ENCODE data around the gene RFNG.

RFNG gene

GRCh38 chr17:82085031-82085861 is 33.6 kb upstream of the RFNG start:
- Mint-ChIP-seq H3K36me3 (peaks cover 12% of the 10 kb centered on the region), H3K27ac (no peak overlapping the region), H3K4me3 (no peak overlapping the region)

DNA sequence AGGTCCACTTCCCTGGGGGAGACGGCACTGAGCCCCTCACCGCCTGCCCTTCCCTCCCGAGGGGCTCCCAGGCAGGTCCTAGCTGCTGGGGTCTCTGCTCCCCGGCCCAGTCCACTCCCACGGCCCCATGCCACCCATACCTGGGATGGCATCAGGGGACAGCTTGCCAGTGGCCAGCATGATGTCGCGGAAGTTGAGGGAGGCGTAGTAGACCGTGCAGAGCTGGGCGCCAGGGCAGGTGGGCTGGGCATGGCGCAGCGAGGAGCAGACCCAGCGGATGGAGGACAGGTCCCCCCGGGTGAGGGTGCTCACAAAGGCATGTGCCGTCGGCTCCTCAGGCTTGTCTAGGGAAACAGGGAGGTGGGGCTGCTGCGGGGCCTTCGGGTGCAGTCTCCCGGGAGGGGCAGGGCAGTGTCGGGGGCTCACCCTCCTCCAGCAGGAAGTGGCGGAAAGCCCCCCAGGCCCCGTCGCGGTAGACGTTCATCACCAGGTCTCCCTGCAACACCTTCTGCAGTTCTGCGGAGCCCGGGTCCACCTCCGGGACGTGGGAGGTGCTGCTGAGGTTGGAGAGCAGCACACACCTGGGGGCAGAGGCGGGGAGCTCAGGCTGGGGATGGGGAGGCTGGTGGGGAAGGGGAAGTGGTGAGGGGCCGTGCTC is 32.9 kb upstream of the RFNG start:
- H3K27ac Mint-ChIP-seq = no peak overlapping the region
- no peak for DNase-seq (ENCODE audit: low spot score in 2 of 2)
- H3K36me3 Mint-ChIP-seq = peaks cover 16% of the 10 kb centered on the region
- no peak overlapping the region for H3K4me3 Mint-ChIP-seq
- no peak for ATAC-seq (ENCODE audit: low read depth)
- H3K4me1 Mint-ChIP-seq = no peaks in the 10 kb centered on the region
- H3K27me3 Mint-ChIP-seq = no peaks in the 10 kb centered on the region
- H3K9me3 Mint-ChIP-seq = no peaks in the 10 kb centered on the region

More at GRCh38 chr17:82085031-82085861, 33.6 kb upstream of the RFNG start:
- DNase-seq (ENCODE audit: low spot score in 2 of 2) = no peak
- Mint-ChIP-seq H3K9me3 (no peaks in the 10 kb centered on the region), H3K27me3 (no peaks in the 10 kb centered on the region), H3K4me1 (no peaks in the 10 kb centered on the region)
- no peak for ATAC-seq (ENCODE audit: low read depth)

GRCh38 chr17:82083533-82084359 is 32.1 kb upstream of the RFNG start:
- DNase-seq (ENCODE audit: low spot score in 2 of 2) (no peak), ATAC-seq (ENCODE audit: low read depth) (no peak)
- H3K4me1 Mint-ChIP-seq = no peaks in the 10 kb centered on the region
- H3K27ac Mint-ChIP-seq = no peak overlapping the region
- H3K27me3 Mint-ChIP-seq = no peaks in the 10 kb centered on the region
- H3K36me3 Mint-ChIP-seq = peaks cover 19% of the 10 kb centered on the region
- no peaks in the 10 kb centered on the region for H3K9me3 Mint-ChIP-seq
- H3K4me3 Mint-ChIP-seq = no peak overlapping the region

GRCh38 chr17:82083009-82083408 is 31.4 kb upstream of the RFNG start:
- H3K27ac Mint-ChIP-seq = no peak overlapping the region
- no peaks in the 10 kb centered on the region for H3K9me3 Mint-ChIP-seq
- H3K4me3 Mint-ChIP-seq = no peak overlapping the region
- DNase-seq (ENCODE audit: low spot score in 2 of 2) (no peak), ATAC-seq (ENCODE audit: low read depth) (no peak)
- H3K27me3 Mint-ChIP-seq = no peaks in the 10 kb centered on the region
- peaks cover 19% of the 10 kb centered on the region for H3K36me3 Mint-ChIP-seq
- H3K4me1 Mint-ChIP-seq = no peaks in the 10 kb centered on the region

GRCh38 chr17:82082456-82082855 is 30.8 kb upstream of the RFNG start:
- no peak for DNase-seq (ENCODE audit: low spot score in 2 of 2)
- no peaks in the 10 kb centered on the region for H3K9me3 Mint-ChIP-seq
- no peak overlapping the region for H3K27ac Mint-ChIP-seq
- H3K4me1 Mint-ChIP-seq = no peaks in the 10 kb centered on the region
- H3K27me3 Mint-ChIP-seq = no peaks in the 10 kb centered on the region
- H3K4me3 Mint-ChIP-seq = no peak overlapping the region
- peaks cover 19% of the 10 kb centered on the region for H3K36me3 Mint-ChIP-seq
- no peak for ATAC-seq (ENCODE audit: low read depth)

DNA sequence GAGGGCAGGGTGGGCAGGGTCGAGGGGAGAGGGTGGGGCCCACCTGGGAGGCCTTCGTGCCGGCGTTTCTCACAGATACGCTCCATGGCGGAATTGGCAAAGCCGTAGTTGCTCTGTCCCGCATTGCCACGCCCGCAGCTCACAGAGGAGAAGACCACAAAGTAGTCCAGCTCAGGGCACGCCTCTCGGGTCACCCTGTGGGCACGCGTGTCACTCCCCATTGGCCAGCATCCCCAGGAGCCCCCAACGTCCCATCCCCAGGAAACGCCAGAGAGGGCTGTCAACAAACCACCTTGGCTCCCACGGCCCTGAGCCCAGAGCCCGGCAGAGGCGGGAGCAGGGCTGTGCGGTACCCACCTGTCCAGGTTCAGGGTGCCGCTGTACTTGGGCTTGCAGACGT is 30.4 kb upstream of the RFNG start:
- Mint-ChIP-seq H3K9me3 (no peaks in the 10 kb centered on the region), H3K4me3 (no peak overlapping the region), H3K27me3 (no peaks in the 10 kb centered on the region), H3K27ac (no peak overlapping the region), H3K4me1 (no peaks in the 10 kb centered on the region), H3K36me3 (peaks cover 19% of the 10 kb centered on the region)
- DNase-seq (ENCODE audit: low spot score in 2 of 2) = no peak
- ATAC-seq (ENCODE audit: low read depth) = no peak

- no peaks in the 10 kb centered on the region for H3K9me3 Mint-ChIP-seq
- no peaks in the 10 kb centered on the region for H3K4me1 Mint-ChIP-seq
- H3K4me3 Mint-ChIP-seq = no peak overlapping the region
- H3K27me3 Mint-ChIP-seq = peaks cover 2% of the 10 kb centered on the region
- DNase-seq (ENCODE audit: low spot score in 2 of 2) = no peak
- H3K27ac Mint-ChIP-seq = no peak overlapping the region
- H3K36me3 Mint-ChIP-seq = peaks cover 19% of the 10 kb centered on the region
- ATAC-seq (ENCODE audit: low read depth) = no peak
Measured at GRCh38 chr17:82081546-82081945, 29.9 kb upstream of the RFNG start.

DNA sequence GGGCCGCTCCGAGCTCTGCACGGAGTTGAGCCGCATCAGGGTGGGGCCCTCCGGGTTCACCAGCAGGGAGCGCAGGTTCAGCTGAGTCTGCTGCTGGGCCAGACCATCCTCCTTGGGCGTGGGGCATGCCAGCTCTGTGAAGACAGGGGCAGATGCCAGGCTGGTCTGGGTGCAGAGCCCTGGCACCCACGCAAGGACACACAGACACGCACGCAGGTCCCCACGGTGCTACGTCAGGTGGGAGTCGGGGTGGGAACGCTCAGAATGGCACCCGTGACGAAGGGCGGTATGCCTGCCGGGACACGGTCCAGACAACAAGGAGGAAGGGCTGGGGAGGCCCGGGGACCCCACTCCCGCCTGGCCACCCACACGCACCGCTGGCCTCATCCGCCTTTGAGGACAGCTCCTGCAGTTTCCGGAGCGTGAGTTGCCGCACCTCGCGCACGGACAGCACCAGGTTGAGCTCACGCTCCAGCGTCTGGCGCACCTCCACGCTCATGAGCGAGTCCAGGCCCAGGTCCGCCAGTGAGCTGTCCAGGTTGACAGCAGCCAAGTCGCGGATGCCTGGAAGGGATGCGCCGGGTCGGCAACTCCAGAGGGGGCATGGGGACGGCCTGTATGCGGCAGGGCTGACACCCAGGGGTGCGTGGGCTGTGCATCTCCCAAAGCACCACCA is 29.3 kb upstream of the RFNG start:
- Mint-ChIP-seq H3K27ac (no peak overlapping the region), H3K4me1 (no peaks in the 10 kb centered on the region), H3K9me3 (no peaks in the 10 kb centered on the region), H3K27me3 (peaks cover 3% of the 10 kb centered on the region), H3K4me3 (no peak overlapping the region), H3K36me3 (peaks cover 19% of the 10 kb centered on the region)
- DNase-seq (ENCODE audit: low spot score in 2 of 2) (no peak), ATAC-seq (ENCODE audit: low read depth) (no peak)

- peaks cover 3% of the 10 kb centered on the region for H3K27me3 Mint-ChIP-seq
- H3K4me1 Mint-ChIP-seq = no peaks in the 10 kb centered on the region
- H3K9me3 Mint-ChIP-seq = no peaks in the 10 kb centered on the region
- no peak overlapping the region for H3K27ac Mint-ChIP-seq
- no peak overlapping the region for H3K4me3 Mint-ChIP-seq
- DNase-seq (ENCODE audit: low spot score in 2 of 2) (no peak), ATAC-seq (ENCODE audit: low read depth) (no peak)
- peaks cover 19% of the 10 kb centered on the region for H3K36me3 Mint-ChIP-seq
Measured at GRCh38 chr17:82080048-82080788, 28.6 kb upstream of the RFNG start.

DNA sequence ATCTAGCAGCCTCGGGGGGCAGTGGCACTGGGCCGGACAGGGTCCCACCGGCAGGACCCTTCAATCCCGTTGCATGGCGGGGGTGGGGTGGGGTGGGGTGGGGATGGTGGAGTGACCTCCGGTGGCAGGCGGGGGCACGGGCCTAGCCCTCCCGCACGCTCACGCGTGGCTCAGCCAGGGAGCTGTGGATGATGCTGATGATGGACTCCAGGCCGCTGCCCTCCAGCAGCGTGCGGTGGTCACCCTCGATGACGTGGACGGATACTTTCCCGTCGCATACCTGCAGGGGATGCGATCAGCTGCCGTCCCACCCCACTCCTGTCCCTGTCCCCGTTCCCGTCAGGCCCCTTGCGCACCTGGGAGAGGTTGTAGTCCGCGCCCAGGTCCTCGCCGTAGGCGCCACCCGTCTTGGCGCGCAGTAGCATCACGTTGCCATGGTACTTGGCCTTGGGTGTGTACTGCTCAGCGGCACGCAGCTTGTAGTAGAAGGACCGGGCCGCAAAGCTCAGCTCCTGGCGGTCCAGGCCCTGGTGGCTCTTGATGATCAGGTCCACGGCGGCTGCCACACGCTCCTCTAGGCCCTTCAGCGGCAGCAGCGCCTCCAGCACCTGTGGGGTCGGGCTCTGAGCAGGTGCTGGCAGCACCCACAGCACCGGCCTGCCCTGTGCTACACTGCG is 27.5 kb upstream of the RFNG start:
- H3K9me3 Mint-ChIP-seq = no peaks in the 10 kb centered on the region
- H3K36me3 Mint-ChIP-seq = peaks cover 16% of the 10 kb centered on the region
- no peak overlapping the region for H3K27ac Mint-ChIP-seq
- no peaks in the 10 kb centered on the region for H3K4me1 Mint-ChIP-seq
- DNase-seq (ENCODE audit: low spot score in 2 of 2) = no peak
- peaks cover 3% of the 10 kb centered on the region for H3K27me3 Mint-ChIP-seq
- no peak for ATAC-seq (ENCODE audit: low read depth)
- no peak overlapping the region for H3K4me3 Mint-ChIP-seq

DNA sequence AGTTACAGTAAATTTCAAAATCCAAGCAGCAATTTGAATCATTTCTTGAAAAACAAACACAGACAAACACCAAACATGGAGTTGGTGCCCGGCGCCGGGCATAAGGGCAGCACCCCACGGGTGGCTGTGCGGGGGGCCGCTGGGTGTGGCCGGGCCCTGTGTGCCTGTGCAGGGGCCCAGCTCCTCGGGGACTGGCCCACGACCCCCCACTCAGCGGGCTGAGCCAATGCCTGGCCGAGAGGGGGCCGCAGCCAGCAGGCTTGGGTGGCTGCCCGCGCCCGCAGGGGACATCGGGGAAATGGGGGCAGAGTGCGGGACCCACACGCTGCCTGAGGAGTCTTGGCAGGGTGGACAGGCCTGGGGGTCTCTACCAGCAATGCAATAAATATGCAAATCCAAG is 26.8 kb upstream of the RFNG start:
- Mint-ChIP-seq H3K36me3 (peaks cover 15% of the 10 kb centered on the region), H3K27ac (no peak overlapping the region)
- ATAC-seq (ENCODE audit: low read depth) = no peak

GRCh38 chr17:82077617-82078358 is 26.2 kb upstream of the RFNG start:
- Mint-ChIP-seq H3K4me3 (no peak overlapping the region), H3K4me1 (no peaks in the 10 kb centered on the region), H3K27ac (no peak overlapping the region), H3K27me3 (peaks cover 3% of the 10 kb centered on the region), H3K36me3 (peaks cover 11% of the 10 kb centered on the region), H3K9me3 (no peaks in the 10 kb centered on the region)
- ATAC-seq (ENCODE audit: low read depth) (no peak), DNase-seq (ENCODE audit: low spot score in 2 of 2) (no peak)

More for the DNA sequence above, 26.8 kb upstream of the RFNG start:
- H3K9me3 Mint-ChIP-seq = no peaks in the 10 kb centered on the region
- H3K4me3 Mint-ChIP-seq = no peak overlapping the region
- H3K27me3 Mint-ChIP-seq = peaks cover 3% of the 10 kb centered on the region
- no peaks in the 10 kb centered on the region for H3K4me1 Mint-ChIP-seq
- no peak for DNase-seq (ENCODE audit: low spot score in 2 of 2)
